Measurements from ENCODE around the gene MLKL.

MLKL gene

GRCh38 chr16:74700438-74701225 lies at the start of gene MLKL:
Gene MLKL, minus strand, starts transcription at chr16:74700862. Its CDS starts 5,105 bp downstream, at chr16:74695757.
- peak; percentile 62 for DNase-seq (ENCODE audit: low read depth)
- Histone ChIP-seq H3K9ac (ENCODE audit: low read length) (peak within 1 kb of the TSS; percentile 88), H3K4me3 (ENCODE audit: low read length) (peak within 1 kb of the TSS; percentile 91), H3K27me3 (replicated peaks; ENCODE audit: control insufficient read depth, insufficient read depth, low read length) (no peaks in the 10 kb centered on the region), H3K4me1 (ENCODE audit: control insufficient read depth, insufficient read depth, low read length) (peaks cover 14% of the 10 kb centered on the region), H3K36me3 (ENCODE audit: control insufficient read depth, insufficient read depth, low read length, severe bottlenecking) (no peaks in the 10 kb centered on the region), H3K9me3 (ENCODE audit: control insufficient read depth, low read length) (no peaks in the 10 kb centered on the region)

GRCh38 chr16:74749291-74750055 lies 48.8 kb upstream of the MLKL start:
- H3K36me3 ChIP-seq (ENCODE audit: control insufficient read depth, insufficient read depth, low read length, severe bottlenecking) = no peaks in the 10 kb centered on the region
- H3K9me3 ChIP-seq (ENCODE audit: control insufficient read depth, low read length) = no peaks in the 10 kb centered on the region
- H3K27me3 ChIP-seq (replicated peaks; ENCODE audit: control insufficient read depth, insufficient read depth, low read length) = peaks cover 34% of the 10 kb centered on the region
- peaks cover 6% of the 10 kb centered on the region for H3K4me1 ChIP-seq (ENCODE audit: control insufficient read depth, insufficient read depth, low read length)
- H3K4me3 ChIP-seq (ENCODE audit: low read length) = no peak overlapping the region
- no peak overlapping the region for H3K9ac ChIP-seq (ENCODE audit: low read length)
- DNase-seq (ENCODE audit: low read depth) = peak; percentile 48

GRCh38 chr16:74748616-74749026 lies 48.0 kb upstream of the MLKL start:
- H3K36me3 ChIP-seq (ENCODE audit: control insufficient read depth, insufficient read depth, low read length, severe bottlenecking) = no peaks in the 10 kb centered on the region
- DNase-seq (ENCODE audit: low read depth) = no peak
- H3K9me3 ChIP-seq (ENCODE audit: control insufficient read depth, low read length) = no peaks in the 10 kb centered on the region
- peaks cover 9% of the 10 kb centered on the region for H3K4me1 ChIP-seq (ENCODE audit: control insufficient read depth, insufficient read depth, low read length)
- H3K4me3 ChIP-seq (ENCODE audit: low read length) = no peak overlapping the region
- H3K9ac ChIP-seq (ENCODE audit: low read length) = no peak overlapping the region
- peaks cover 31% of the 10 kb centered on the region for H3K27me3 ChIP-seq (replicated peaks; ENCODE audit: control insufficient read depth, insufficient read depth, low read length)

GRCh38 chr16:74747716-74748615 lies 47.3 kb upstream of the MLKL start:
- no peak for DNase-seq (ENCODE audit: low read depth)
- no peaks in the 10 kb centered on the region for H3K9me3 ChIP-seq (ENCODE audit: control insufficient read depth, low read length)
- H3K4me3 ChIP-seq (ENCODE audit: low read length) = no peak overlapping the region
- no peak overlapping the region for H3K9ac ChIP-seq (ENCODE audit: low read length)
- peaks cover 25% of the 10 kb centered on the region for H3K27me3 ChIP-seq (replicated peaks; ENCODE audit: control insufficient read depth, insufficient read depth, low read length)
- no peaks in the 10 kb centered on the region for H3K36me3 ChIP-seq (ENCODE audit: control insufficient read depth, insufficient read depth, low read length, severe bottlenecking)
- peaks cover 14% of the 10 kb centered on the region for H3K4me1 ChIP-seq (ENCODE audit: control insufficient read depth, insufficient read depth, low read length)

GRCh38 chr16:74745926-74746325 lies 45.3 kb upstream of the MLKL start:
- H3K27me3 ChIP-seq (replicated peaks; ENCODE audit: control insufficient read depth, insufficient read depth, low read length) = peaks cover 8% of the 10 kb centered on the region
- H3K9me3 ChIP-seq (ENCODE audit: control insufficient read depth, low read length) = no peaks in the 10 kb centered on the region
- no peak overlapping the region for H3K4me3 ChIP-seq (ENCODE audit: low read length)
- H3K4me1 ChIP-seq (ENCODE audit: control insufficient read depth, insufficient read depth, low read length) = peaks cover 24% of the 10 kb centered on the region
- H3K36me3 ChIP-seq (ENCODE audit: control insufficient read depth, insufficient read depth, low read length, severe bottlenecking) = no peaks in the 10 kb centered on the region
- no peak for DNase-seq (ENCODE audit: low read depth)
- H3K9ac ChIP-seq (ENCODE audit: low read length) = no peak overlapping the region

GRCh38 chr16:74745109-74745615 lies 44.5 kb upstream of the MLKL start:
- H3K9me3 ChIP-seq (ENCODE audit: control insufficient read depth, low read length) = no peaks in the 10 kb centered on the region
- DNase-seq (ENCODE audit: low read depth) = no peak
- peaks cover 27% of the 10 kb centered on the region for H3K4me1 ChIP-seq (ENCODE audit: control insufficient read depth, insufficient read depth, low read length)
- peaks cover 8% of the 10 kb centered on the region for H3K27me3 ChIP-seq (replicated peaks; ENCODE audit: control insufficient read depth, insufficient read depth, low read length)
- H3K9ac ChIP-seq (ENCODE audit: low read length) = no peak overlapping the region
- H3K4me3 ChIP-seq (ENCODE audit: low read length) = no peak overlapping the region
- H3K36me3 ChIP-seq (ENCODE audit: control insufficient read depth, insufficient read depth, low read length, severe bottlenecking) = no peaks in the 10 kb centered on the region

GRCh38 chr16:74744566-74744965 lies 43.9 kb upstream of the MLKL start:
- Histone ChIP-seq H3K9ac (ENCODE audit: low read length) (no peak overlapping the region), H3K9me3 (ENCODE audit: control insufficient read depth, low read length) (no peaks in the 10 kb centered on the region), H3K4me1 (ENCODE audit: control insufficient read depth, insufficient read depth, low read length) (peaks cover 23% of the 10 kb centered on the region), H3K27me3 (replicated peaks; ENCODE audit: control insufficient read depth, insufficient read depth, low read length) (peaks cover 8% of the 10 kb centered on the region), H3K4me3 (ENCODE audit: low read length) (no peak overlapping the region), H3K36me3 (ENCODE audit: control insufficient read depth, insufficient read depth, low read length, severe bottlenecking) (no peaks in the 10 kb centered on the region)
- no peak for DNase-seq (ENCODE audit: low read depth)

- Histone ChIP-seq H3K4me1 (ENCODE audit: control insufficient read depth, insufficient read depth, low read length) (peaks cover 21% of the 10 kb centered on the region), H3K27me3 (replicated peaks; ENCODE audit: control insufficient read depth, insufficient read depth, low read length) (peaks cover 12% of the 10 kb centered on the region), H3K9ac (ENCODE audit: low read length) (no peak overlapping the region), H3K36me3 (ENCODE audit: control insufficient read depth, insufficient read depth, low read length, severe bottlenecking) (no peaks in the 10 kb centered on the region), H3K4me3 (ENCODE audit: low read length) (no peak overlapping the region), H3K9me3 (ENCODE audit: control insufficient read depth, low read length) (no peaks in the 10 kb centered on the region)
- DNase-seq (ENCODE audit: low read depth) = peak; percentile 50
Observed at GRCh38 chr16:74743668-74744299, 43.1 kb upstream of the MLKL start.

GRCh38 chr16:74743045-74743667 lies 42.5 kb upstream of the MLKL start:
- Histone ChIP-seq H3K4me1 (ENCODE audit: control insufficient read depth, insufficient read depth, low read length) (peaks cover 21% of the 10 kb centered on the region), H3K27me3 (replicated peaks; ENCODE audit: control insufficient read depth, insufficient read depth, low read length) (peaks cover 14% of the 10 kb centered on the region), H3K36me3 (ENCODE audit: control insufficient read depth, insufficient read depth, low read length, severe bottlenecking) (no peaks in the 10 kb centered on the region), H3K4me3 (ENCODE audit: low read length) (no peak overlapping the region), H3K9me3 (ENCODE audit: control insufficient read depth, low read length) (no peaks in the 10 kb centered on the region), H3K9ac (ENCODE audit: low read length) (no peak overlapping the region)
- peak; percentile 11 for DNase-seq (ENCODE audit: low read depth)

GRCh38 chr16:74742051-74742481 lies 41.4 kb upstream of the MLKL start:
- Histone ChIP-seq H3K36me3 (ENCODE audit: control insufficient read depth, insufficient read depth, low read length, severe bottlenecking) (no peaks in the 10 kb centered on the region), H3K9me3 (ENCODE audit: control insufficient read depth, low read length) (no peaks in the 10 kb centered on the region), H3K27me3 (replicated peaks; ENCODE audit: control insufficient read depth, insufficient read depth, low read length) (peaks cover 18% of the 10 kb centered on the region), H3K9ac (ENCODE audit: low read length) (no peak overlapping the region), H3K4me3 (ENCODE audit: low read length) (no peak overlapping the region), H3K4me1 (ENCODE audit: control insufficient read depth, insufficient read depth, low read length) (peaks cover 21% of the 10 kb centered on the region)
- DNase-seq (ENCODE audit: low read depth) = peak; percentile 22
